ENCODE data around the gene GABRB1.

GRCh38 chr4:47198791-47199190, 167.4 kb downstream of the GABRB1 start:
- TF ChIP-seq POLR2A (IDR thresholded peaks at IDR 0.05): no peak
- no peak for TF ChIP-seq CTCF (IDR thresholded peaks at IDR 0.05)

Measured in right lobe of liver (tissue), 4 donors.